SK-N-SH (cell line): ENCODE results near the gene BMPR1A. TPM values are rescaled to one million over a fixed set of nuclear protein-coding genes. Genes with fewer than 3 reads are reported as not detected.

Experiments used
- CTCF ChIA-PET: fragments of 300-600, 350-600 bp; formaldehyde crosslinking; extraction: SDS; loops from one replicate; lab custom pipeline; 2021; lab: Yijun Ruan, JAX
- POLR2A ChIA-PET: fragments of 350-600 bp; sonication (Branson Sonifier 250); formaldehyde crosslinking; extraction: SDS; loops from one replicate; lab custom pipeline; 2020; ENCODE audit warnings: antibody characterized with exemption, inconsistent platforms; lab: Yijun Ruan, JAX
- DNase-seq: peaks from one replicate; pipeline ENCODE4 v3.0.0; 2012
- H2AFZ ChIP-seq: fragments of 200-600 bp; sonication (generic); 2 replicates; pipeline ENCODE4 v1.8.1; 2016; ENCODE audit warnings: antibody characterized with exemption, mild to moderate bottlenecking, low read depth
- H3F3A ChIP-seq: fragments of 200-600 bp; sonication (generic); replicated peaks from 2 replicates; pipeline ENCODE3; 2016; ENCODE audit warnings: antibody characterized with exemption, mild to moderate bottlenecking; ENCODE audit not compliant: insufficient read depth
- H3K27ac ChIP-seq, 2 experiments: fragments of 200-500 bp in 1 of 2; fragments of 200-600 bp in 1 of 2; sonication (Bioruptor generic) in 1 of 2; sonication (generic), shearing (Covaris generic) in 1 of 2; 2 replicates each; pipeline versions ENCODE4 v1.5.1 to v1.6.1; 2014 to 2016; ENCODE audit warnings: low read depth in 2 of 2, inconsistent platforms in 1 of 2, low read length in 1 of 2, mild to moderate bottlenecking in 1 of 2, mixed read lengths in 1 of 2
- H3K27me3 ChIP-seq: fragments of 200-600 bp; sonication (generic), shearing (Covaris generic); 2 replicates; pipeline ENCODE4 v1.6.1; 2016; ENCODE audit warnings: mixed run types; ENCODE audit not compliant: insufficient read depth
- H3K36me3 ChIP-seq, 2 experiments: fragments of 200-500 bp in 1 of 2; fragments of 200-600 bp in 1 of 2; sonication (Bioruptor generic) in 1 of 2; sonication (generic) in 1 of 2; replicated peaks in 1 of 2; 2 replicates each; pipeline versions ENCODE3 to v1.5.1; 2014 to 2016; ENCODE audit warnings: low read length in 1 of 2, mild to moderate bottlenecking in 1 of 2; ENCODE audit not compliant: insufficient read depth in 2 of 2, control insufficient read depth in 1 of 2
- H3K4me1 ChIP-seq, 2 experiments: fragments of 200-500 bp in 1 of 2; fragments of 200-600 bp in 1 of 2; sonication (Bioruptor generic) in 1 of 2; sonication (generic), shearing (Covaris generic) in 1 of 2; 2 replicates each; pipeline versions ENCODE4 v1.5.1 to v1.6.1; 2014 to 2016; ENCODE audit warnings: low read depth in 1 of 2, low read length in 1 of 2, mixed run types in 1 of 2; ENCODE audit not compliant: insufficient read depth in 2 of 2, control insufficient read depth in 1 of 2
- H3K4me2 ChIP-seq: fragments of 200-600 bp; sonication (generic), shearing (Covaris generic); 2 replicates; pipeline ENCODE4 v1.6.1; 2017; ENCODE audit warnings: mixed run types
- H3K4me3 ChIP-seq, 2 experiments: fragments of 200-500 bp in 1 of 2; fragments of 200-600 bp in 1 of 2; sonication (Bioruptor generic) in 1 of 2; sonication (generic), shearing (Covaris generic) in 1 of 2; 2 replicates each; pipeline versions ENCODE4 v1.5.1 to v1.8.1; 2014 to 2016; ENCODE audit warnings: low read depth in 2 of 2, inconsistent platforms in 1 of 2, low read length in 1 of 2, mild to moderate bottlenecking in 1 of 2, mixed read lengths in 1 of 2, moderate library complexity in 1 of 2
- H3K79me2 ChIP-seq: fragments of 200-600 bp; sonication (generic); 2 replicates; pipeline ENCODE4 v1.8.1; 2017; ENCODE audit warnings: mild to moderate bottlenecking; ENCODE audit not compliant: insufficient read depth
- H3K9ac ChIP-seq: fragments of 200-600 bp; sonication (generic); 2 replicates; pipeline ENCODE4 v1.6.1; 2017; ENCODE audit warnings: mixed run types
- H3K9me2 ChIP-seq: fragments of 200-600 bp; sonication (generic); 2 replicates; pipeline ENCODE4 v1.6.1; 2017; ENCODE audit warnings: mixed run types
- H3K9me3 ChIP-seq: fragments of 200-600 bp; sonication (generic); 2 replicates; pipeline ENCODE4 v1.6.1; 2017; ENCODE audit warnings: mixed run types, mild to moderate bottlenecking, moderate library complexity
- H4K20me1 ChIP-seq: fragments of 200-600 bp; sonication (generic); 2 replicates; pipeline ENCODE4 v1.6.1; 2017; ENCODE audit warnings: mild to moderate bottlenecking, mixed run types; ENCODE audit not compliant: insufficient read depth
- ELF1 ChIP-seq: IDR thresholded peaks from 2 replicates; pipeline ENCODE4 v1.4.0; 2012
- EP300 ChIP-seq, 2 experiments: IDR thresholded peaks; 2 replicates each; pipeline versions ENCODE4 v1.4.0 to v1.6.1; 2012; ENCODE audit warnings: borderline replicate concordance in 1 of 2, low read depth in 1 of 2, low read length in 1 of 2
- FOSL2 ChIP-seq: IDR thresholded peaks from 2 replicates; pipeline ENCODE4 v1.4.0; 2012; ENCODE audit warnings: low read depth, mild to moderate bottlenecking, moderate library complexity, borderline replicate concordance
- FOXJ3 ChIP-seq: sonication (generic); formaldehyde crosslinking; IDR thresholded peaks from 2 replicates; pipeline ENCODE4 v1.5.1; 2020; ENCODE audit warnings: mild to moderate bottlenecking, missing genetic modification reagents
- FOXM1 ChIP-seq: IDR thresholded peaks from 2 replicates; pipeline ENCODE4 v1.4.0; 2012; ENCODE audit warnings: low read depth, mild to moderate bottlenecking
- JUND ChIP-seq: IDR thresholded peaks from 2 replicates; pipeline ENCODE4 v1.4.0; 2012
- MEF2A ChIP-seq: IDR thresholded peaks from 2 replicates; pipeline ENCODE4 v1.4.0; 2012; ENCODE audit warnings: low read depth, borderline replicate concordance
- MXI1 ChIP-seq: IDR thresholded peaks from 2 replicates; pipeline ENCODE4 v1.6.1; 2012; ENCODE audit warnings: mild to moderate bottlenecking, low read depth, low read length, improper control_type of control experiment
- NRF1 ChIP-seq: IDR thresholded peaks from 2 replicates; pipeline ENCODE4 v1.6.1; 2012; ENCODE audit warnings: low read depth, mild to moderate bottlenecking, low read length
- RAD21 ChIP-seq: IDR thresholded peaks from 2 replicates; pipeline ENCODE4 v1.6.1; 2012; ENCODE audit warnings: mild to moderate bottlenecking, low read length
- RCOR1 ChIP-seq: fragments of 150-350 bp; IDR thresholded peaks from 2 replicates; pipeline ENCODE4 v1.6.1; 2017; ENCODE audit warnings: antibody characterized with exemption, low read length
- RXRA ChIP-seq: IDR thresholded peaks from 2 replicates; pipeline ENCODE4 v1.4.0; 2012; ENCODE audit warnings: low read depth, mild to moderate bottlenecking, borderline replicate concordance
- SIN3A ChIP-seq: IDR thresholded peaks from 2 replicates; pipeline ENCODE4 v1.6.1; 2012; ENCODE audit warnings: low read depth, mild to moderate bottlenecking, low read length, moderate library complexity, borderline replicate concordance
- TAF1 ChIP-seq: IDR thresholded peaks from 2 replicates; pipeline ENCODE4 v1.6.1; 2012; ENCODE audit warnings: low read depth, mild to moderate bottlenecking, low read length, moderate library complexity, borderline replicate concordance
- TCF12 ChIP-seq: IDR thresholded peaks from 2 replicates; pipeline ENCODE4 v1.4.0; 2012
- USF2 ChIP-seq: fragments of 150-350 bp; IDR thresholded peaks from 2 replicates; pipeline ENCODE4 v1.6.1; 2017; ENCODE audit warnings: antibody characterized with exemption, low read length, low read depth, borderline replicate concordance
- YY1 ChIP-seq: IDR thresholded peaks from 2 replicates; pipeline ENCODE4 v1.4.0; 2012; ENCODE audit warnings: low read depth, mild to moderate bottlenecking
- WGBS: methylation state at CpG from one replicate; pipeline ENCODE4 v1.1.6; 2017; ENCODE audit warnings: low lambda C conversion rate; 5-methylcytosine and 5-hydroxymethylcytosine counted together
- polyA plus RNA-seq, 3 experiments: library from polyadenylated mRNA; depleted of rRNA; stranded (reverse); fragments of >200 nt; gene quantifications; 2 replicates each; pipeline ENCODE4 v1.2.3, GENCODE V29; 2012
- TF ChIP-seq, protein P1 (sequence below): fragments of 150-350 bp; IDR thresholded peaks from 2 replicates; pipeline ENCODE4 v1.6.1; 2016; ENCODE audit warnings: mild to moderate bottlenecking, low read depth, low read length
- TF ChIP-seq, protein P2 (sequence below): IDR thresholded peaks from 2 replicates; pipeline ENCODE4 v1.4.0; 2012; ENCODE audit warnings: low read depth, borderline replicate concordance
- TF ChIP-seq, protein P3 (sequence below): IDR thresholded peaks from 2 replicates; pipeline ENCODE4 v1.4.0; 2012; ENCODE audit warnings: low read depth
- TF ChIP-seq, protein P4 (sequence below): fragments of 200-600 bp; sonication (generic); IDR thresholded peaks from 2 replicates; pipeline ENCODE4 v1.6.1; 2017; ENCODE audit warnings: antibody characterized with exemption, mild to moderate bottlenecking, moderate library complexity

Gene BMPR1A
- polyA plus RNA-seq, 1 of the 3 experiments (the other 2 are of a cell fraction), result 12.7 TPM

GRCh38 chr10:86815035-86815617, 58.7 kb downstream of the BMPR1A start (continued):
- TF ChIP-seq, protein P1, sequence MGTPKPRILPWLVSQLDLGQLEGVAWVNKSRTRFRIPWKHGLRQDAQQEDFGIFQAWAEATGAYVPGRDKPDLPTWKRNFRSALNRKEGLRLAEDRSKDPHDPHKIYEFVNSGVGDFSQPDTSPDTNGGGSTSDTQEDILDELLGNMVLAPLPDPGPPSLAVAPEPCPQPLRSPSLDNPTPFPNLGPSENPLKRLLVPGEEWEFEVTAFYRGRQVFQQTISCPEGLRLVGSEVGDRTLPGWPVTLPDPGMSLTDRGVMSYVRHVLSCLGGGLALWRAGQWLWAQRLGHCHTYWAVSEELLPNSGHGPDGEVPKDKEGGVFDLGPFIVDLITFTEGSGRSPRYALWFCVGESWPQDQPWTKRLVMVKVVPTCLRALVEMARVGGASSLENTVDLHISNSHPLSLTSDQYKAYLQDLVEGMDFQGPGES, result no peak
- TF ChIP-seq USF2, result no peak
- no peak for TF ChIP-seq RAD21
- TF ChIP-seq TCF12, result peak; percentile 65
- no peak for TF ChIP-seq EP300 (IDR thresholded peaks at IDR 0.05; ENCODE audit: borderline replicate concordance in 1 of 2, low read depth in 1 of 2, low read length in 1 of 2)
- no peak for TF ChIP-seq RXRA
- 0 out of 2 replicates have a peak, but pooled peaks have one; percentile 18 for TF ChIP-seq JUND
- TF ChIP-seq MEF2A, result no peak
- no peak for TF ChIP-seq ELF1
- TF ChIP-seq YY1, result no peak

GRCh38 chr10:86815640-86816039, 59.2 kb downstream of the BMPR1A start:
- H4K20me1 ChIP-seq, result peaks cover 54% of the 10 kb centered on the region
- peak overlapping the region in 1 of 2 experiments; percentile 74; a peak in 2 of 4 replicates for H3K27ac ChIP-seq
- TF ChIP-seq FOSL2 (no peak), ELF1 (no peak), MEF2A (no peak), TAF1 (no peak), EP300 (IDR thresholded peaks at IDR 0.05; ENCODE audit: borderline replicate concordance in 1 of 2, low read depth in 1 of 2, low read length in 1 of 2) (no peak), NRF1 (no peak), FOXJ3 (CRISPR knock-in tag) (no peak), FOXM1 (no peak), RCOR1 (no peak), MXI1 (no peak), SIN3A (no peak)
- TF ChIP-seq, protein P1, result no peak
- TF ChIP-seq, protein P2, sequence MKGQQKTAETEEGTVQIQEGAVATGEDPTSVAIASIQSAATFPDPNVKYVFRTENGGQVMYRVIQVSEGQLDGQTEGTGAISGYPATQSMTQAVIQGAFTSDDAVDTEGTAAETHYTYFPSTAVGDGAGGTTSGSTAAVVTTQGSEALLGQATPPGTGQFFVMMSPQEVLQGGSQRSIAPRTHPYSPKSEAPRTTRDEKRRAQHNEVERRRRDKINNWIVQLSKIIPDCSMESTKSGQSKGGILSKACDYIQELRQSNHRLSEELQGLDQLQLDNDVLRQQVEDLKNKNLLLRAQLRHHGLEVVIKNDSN, result no peak
- TF ChIP-seq, protein P3, sequence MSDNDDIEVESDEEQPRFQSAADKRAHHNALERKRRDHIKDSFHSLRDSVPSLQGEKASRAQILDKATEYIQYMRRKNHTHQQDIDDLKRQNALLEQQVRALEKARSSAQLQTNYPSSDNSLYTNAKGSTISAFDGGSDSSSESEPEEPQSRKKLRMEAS, result no peak
- TF ChIP-seq, protein P4, sequence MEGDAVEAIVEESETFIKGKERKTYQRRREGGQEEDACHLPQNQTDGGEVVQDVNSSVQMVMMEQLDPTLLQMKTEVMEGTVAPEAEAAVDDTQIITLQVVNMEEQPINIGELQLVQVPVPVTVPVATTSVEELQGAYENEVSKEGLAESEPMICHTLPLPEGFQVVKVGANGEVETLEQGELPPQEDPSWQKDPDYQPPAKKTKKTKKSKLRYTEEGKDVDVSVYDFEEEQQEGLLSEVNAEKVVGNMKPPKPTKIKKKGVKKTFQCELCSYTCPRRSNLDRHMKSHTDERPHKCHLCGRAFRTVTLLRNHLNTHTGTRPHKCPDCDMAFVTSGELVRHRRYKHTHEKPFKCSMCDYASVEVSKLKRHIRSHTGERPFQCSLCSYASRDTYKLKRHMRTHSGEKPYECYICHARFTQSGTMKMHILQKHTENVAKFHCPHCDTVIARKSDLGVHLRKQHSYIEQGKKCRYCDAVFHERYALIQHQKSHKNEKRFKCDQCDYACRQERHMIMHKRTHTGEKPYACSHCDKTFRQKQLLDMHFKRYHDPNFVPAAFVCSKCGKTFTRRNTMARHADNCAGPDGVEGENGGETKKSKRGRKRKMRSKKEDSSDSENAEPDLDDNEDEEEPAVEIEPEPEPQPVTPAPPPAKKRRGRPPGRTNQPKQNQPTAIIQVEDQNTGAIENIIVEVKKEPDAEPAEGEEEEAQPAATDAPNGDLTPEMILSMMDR, result no peak
- no peak overlapping the region for H3K4me3 ChIP-seq
- H3K9ac ChIP-seq, result 0 out of 2 replicates have a peak overlapping the region, but pooled peaks have one; percentile 19
- POLR2A ChIA-PET, result no interaction called here
- CTCF ChIA-PET, result no interaction called here
- no peak overlapping the region for H2AFZ ChIP-seq
- peaks cover 0 to 9% of the 10 kb centered on the region in 2 experiments for H3K36me3 ChIP-seq
- no peaks in the 10 kb centered on the region for H3K9me3 ChIP-seq
- H3K4me1 ChIP-seq, result peaks cover 4 to 34% of the 10 kb centered on the region in 2 experiments; a peak in 3 of 4 replicates
- H3F3A ChIP-seq, result peaks cover 16% of the 10 kb centered on the region
- DNase-seq, result no peak
- H3K4me2 ChIP-seq, result peak overlapping the region; percentile 50
- 98% methylated on average over 5 of the region's 5 CpGs for WGBS
- no peaks in the 10 kb centered on the region for H3K27me3 ChIP-seq
- H3K79me2 ChIP-seq, result peaks cover 100% of the 10 kb centered on the region
- H3K9me2 ChIP-seq, result no peaks in the 10 kb centered on the region
